Stomach (tissue), 9 donors: Measurements from ENCODE around the gene IRX1. TPM values are rescaled to one million over a fixed set of nuclear protein-coding genes. Genes with fewer than 3 reads are reported as not detected.

Experiments
- DNase-seq, 2 donors: peaks; one replicate each; pipeline versions ENCODE4 v3.0.0 to v3.0.0-alpha.2; 2013 to 2019
- H3K27ac ChIP-seq, 5 donors: fragments of 200-600 bp in 4 of 5; sonication (generic) in 4 of 5; one replicate each; pipeline ENCODE4 v1.5.1; 2013 to 2019; ENCODE audit warnings: mild to moderate bottlenecking in 1 of 5, moderate library complexity in 1 of 5
- H3K27me3 ChIP-seq, 3 donors: fragments of 200-600 bp; sonication (generic); one replicate each; pipeline ENCODE4 v1.5.1; 2017 to 2019; ENCODE audit warnings: mixed run types in 1 of 3
- H3K36me3 ChIP-seq, 4 donors: fragments of 200-600 bp; sonication (generic); 1 replicate in 3 of 4; 2 replicates in 1 of 4; pipeline ENCODE4 v1.5.1; 2016 to 2019
- H3K4me1 ChIP-seq, 4 donors: fragments of 200-600 bp; sonication (generic); one replicate each; pipeline ENCODE4 v1.5.1; 2016 to 2019
- H3K4me3 ChIP-seq, 4 donors: fragments of 200-600 bp; sonication (generic) in 3 of 4; one replicate each; pipeline ENCODE4 v1.5.1; 2016 to 2019; ENCODE audit warnings: mild to moderate bottlenecking in 1 of 4
- H3K9me3 ChIP-seq, 4 donors: fragments of 200-600 bp; sonication (generic); one replicate each; pipeline ENCODE4 v1.5.1; 2016 to 2019
- EP300 ChIP-seq: sonication (generic); formaldehyde crosslinking; IDR thresholded peaks from one replicate; pipeline ENCODE4 v1.6.1; 2017; ENCODE audit warnings: antibody characterized with exemption
- POLR2A ChIP-seq, 4 donors: fragments of 450-650 bp; IDR thresholded peaks; one replicate each; pipeline ENCODE4 v1.6.1; 2016; ENCODE audit warnings: antibody characterized with exemption in 4 of 4, control low read depth in 2 of 4, mild to moderate bottlenecking in 1 of 4, moderate library complexity in 1 of 4
- POLR2AphosphoS5 ChIP-seq, 3 donors: sonication (generic); formaldehyde crosslinking; IDR thresholded peaks; one replicate each; pipeline ENCODE4 v1.6.1; 2016; ENCODE audit warnings: antibody characterized with exemption in 3 of 3
- WGBS, 5 donors: extraction: QIAGEN DNeasy Blood & Tissue Kit in 3 of 5; methylation state at CpG; one replicate each; pipeline versions ENCODE4 v1.1.5 to v1.1.7; 2013 to 2018; 5-methylcytosine and 5-hydroxymethylcytosine counted together
- intact Hi-C: fragments of 100-400 bp; cut with DNase I; formaldehyde crosslinking; loops from one replicate; pipeline ENCODE4 v1.15.1; 2023; ENCODE audit warnings: low total_unique reads
- polyA plus RNA-seq, 3 donors: library from polyadenylated mRNA; stranded (reverse); fragments of 200-250 nt; gene quantifications; one replicate each; pipeline ENCODE4 v1.2.3, GENCODE V29; 2013
- total RNA-seq, 5 donors: library from RNA; depleted of rRNA; stranded (reverse); fragments of >200 nt; gene quantifications; one replicate each; pipeline versions ENCODE4 v1.1.0 to v1.2.3, GENCODE V29; 2014 to 2016
- TF ChIP-seq, protein P1 (sequence below), 7 experiments: fragments of 450-650 bp in 4 of 7; fragments of 200-600 bp in 3 of 7; sonication (generic) in 3 of 7; IDR thresholded peaks; one replicate each; pipeline ENCODE4 v1.5.1; 2016 to 2019; ENCODE audit warnings: antibody characterized with exemption in 7 of 7, control low read depth in 2 of 7, mild to moderate bottlenecking in 1 of 7
- donor health status: healthy with polysubstance abuse.
- donor health status: Bipolar disorder and iron deficiency.
- donor health status: healthy.

The IRX1 gene
- total and polyA plus RNA-seq, 8 donors = 0.13 TPM; not detected in 7

GRCh38 chr5:3607541-3608181, 12.0 kb downstream of the IRX1 start:
- Histone ChIP-seq H3K9me3 (peaks cover 0 to 2% (median 0%) of the 10 kb centered on the region in 4 donors), H3K36me3 (no peaks in the 10 kb centered on the region), H3K4me3 (no peak overlapping the region), H3K27ac (no peak overlapping the region), H3K27me3 (peaks cover 13 to 78% (median 47%) of the 10 kb centered on the region in 3 donors), H3K4me1 (peaks cover 1 to 15% (median 8%) of the 10 kb centered on the region in 4 donors)
- no peak for DNase-seq
- WGBS, 5 donors = 35 to 42% (median 40%) methylated on average over 11 of the region's 11 CpGs
- TF ChIP-seq, protein P1, sequence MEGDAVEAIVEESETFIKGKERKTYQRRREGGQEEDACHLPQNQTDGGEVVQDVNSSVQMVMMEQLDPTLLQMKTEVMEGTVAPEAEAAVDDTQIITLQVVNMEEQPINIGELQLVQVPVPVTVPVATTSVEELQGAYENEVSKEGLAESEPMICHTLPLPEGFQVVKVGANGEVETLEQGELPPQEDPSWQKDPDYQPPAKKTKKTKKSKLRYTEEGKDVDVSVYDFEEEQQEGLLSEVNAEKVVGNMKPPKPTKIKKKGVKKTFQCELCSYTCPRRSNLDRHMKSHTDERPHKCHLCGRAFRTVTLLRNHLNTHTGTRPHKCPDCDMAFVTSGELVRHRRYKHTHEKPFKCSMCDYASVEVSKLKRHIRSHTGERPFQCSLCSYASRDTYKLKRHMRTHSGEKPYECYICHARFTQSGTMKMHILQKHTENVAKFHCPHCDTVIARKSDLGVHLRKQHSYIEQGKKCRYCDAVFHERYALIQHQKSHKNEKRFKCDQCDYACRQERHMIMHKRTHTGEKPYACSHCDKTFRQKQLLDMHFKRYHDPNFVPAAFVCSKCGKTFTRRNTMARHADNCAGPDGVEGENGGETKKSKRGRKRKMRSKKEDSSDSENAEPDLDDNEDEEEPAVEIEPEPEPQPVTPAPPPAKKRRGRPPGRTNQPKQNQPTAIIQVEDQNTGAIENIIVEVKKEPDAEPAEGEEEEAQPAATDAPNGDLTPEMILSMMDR (IDR thresholded peaks at IDR 0.05) = no peak
- no peak for TF ChIP-seq POLR2AphosphoS5 (IDR thresholded peaks at IDR 0.05)
- TF ChIP-seq POLR2A (IDR thresholded peaks at IDR 0.05) = no peak
- TF ChIP-seq EP300 = no peak
- intact Hi-C loops = no loop called here

DNA sequence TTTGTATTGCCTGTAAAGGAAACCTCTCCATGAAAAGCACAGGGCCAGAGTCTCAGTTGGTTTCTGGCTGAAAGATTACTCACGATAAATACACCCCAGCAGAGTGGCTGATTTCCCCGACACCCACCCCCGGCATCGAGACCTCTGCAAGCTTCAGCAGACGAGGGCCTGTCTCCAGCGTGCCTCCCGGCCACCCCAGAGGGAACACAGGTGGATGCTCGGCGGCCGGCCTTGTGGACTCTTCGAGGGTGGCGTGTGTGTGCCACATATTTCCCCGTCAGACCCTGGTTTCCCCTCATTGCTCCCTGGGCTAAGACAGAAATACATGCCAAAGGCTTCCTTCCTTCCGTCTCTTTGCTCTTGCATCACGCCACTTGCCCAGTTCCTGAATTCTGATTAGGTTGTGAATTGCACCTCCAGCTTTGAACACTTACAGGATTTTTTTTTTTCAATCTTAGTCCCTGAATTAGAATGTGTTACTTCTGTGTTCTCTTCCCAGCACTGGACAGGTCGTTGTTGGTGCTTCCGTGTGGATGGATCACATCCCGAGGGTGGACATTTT, 13.6 kb downstream of the IRX1 start:
- TF ChIP-seq, protein P1 (IDR thresholded peaks at IDR 0.05) = no peak
- TF ChIP-seq EP300 (no peak), POLR2A (IDR thresholded peaks at IDR 0.05) (no peak), POLR2AphosphoS5 (IDR thresholded peaks at IDR 0.05) (no peak)
- Histone ChIP-seq H3K9me3 (no peaks in the 10 kb centered on the region), H3K27me3 (peaks cover 0 to 62% (median 34%) of the 10 kb centered on the region in 3 donors), H3K27ac (no peak overlapping the region), H3K36me3 (no peaks in the 10 kb centered on the region), H3K4me3 (no peak overlapping the region), H3K4me1 (peaks cover 0 to 11% (median 4%) of the 10 kb centered on the region in 4 donors)
- intact Hi-C loops = no loop called here
- no peak for DNase-seq
- WGBS, 5 donors = 72 to 83% (median 73%) methylated on average over 18 of the region's 18 CpGs

- no peaks in the 10 kb centered on the region for H3K9me3 ChIP-seq
- DNase-seq = no peak
- H3K27ac ChIP-seq = no peak overlapping the region
- no peak overlapping the region for H3K4me3 ChIP-seq
- no peaks in the 10 kb centered on the region for H3K4me1 ChIP-seq
- intact Hi-C loops = no loop called here
- WGBS, 5 donors = 65 to 73% (median 68%) methylated on average over 5 of the region's 5 CpGs
- no peaks in the 10 kb centered on the region for H3K36me3 ChIP-seq
- H3K27me3 ChIP-seq = peaks cover 0 to 28% (median 5%) of the 10 kb centered on the region in 3 donors
- TF ChIP-seq POLR2AphosphoS5 (IDR thresholded peaks at IDR 0.05) (no peak), EP300 (no peak)
These were observed 17.0 kb downstream of the IRX1 start for GRCh38 chr5:3612591-3613042.

GRCh38 chr5:3613726-3614125, 18.1 kb downstream of the IRX1 start:
- TF ChIP-seq, protein P1 (IDR thresholded peaks at IDR 0.05) = no peak

DNA sequence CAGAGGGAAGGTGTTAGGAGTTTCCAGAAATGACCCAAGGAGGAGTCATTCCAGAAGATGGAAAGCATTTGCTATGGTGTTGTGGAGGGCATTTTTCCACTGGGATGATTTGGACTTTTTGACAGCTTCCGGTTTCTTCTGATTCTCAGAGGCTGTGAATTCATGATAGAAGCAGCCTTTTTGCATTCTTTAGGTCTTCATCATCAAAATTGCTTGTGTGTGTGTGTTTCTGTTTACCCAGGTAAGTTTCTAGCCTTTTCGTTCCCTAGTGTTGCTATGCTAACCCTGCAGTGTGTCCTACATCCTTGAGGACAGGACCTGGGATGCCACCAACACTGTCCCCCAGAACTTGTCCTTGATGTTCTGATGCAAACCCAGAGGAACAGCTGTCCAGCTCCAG, 19.6 kb downstream of the IRX1 start:
- DNase-seq = no peak
- intact Hi-C loops = no loop called here
- 62 to 72% (median 67%) methylated on average over 2 of the region's 2 CpGs for WGBS, 5 donors

More at GRCh38 chr5:3613726-3614125, 18.1 kb downstream of the IRX1 start:
- H3K4me3 ChIP-seq = no peak overlapping the region
- intact Hi-C loops = no loop called here
- H3K9me3 ChIP-seq = no peaks in the 10 kb centered on the region
- H3K27me3 ChIP-seq = peaks cover 0 to 17% (median 0%) of the 10 kb centered on the region in 3 donors
- no peaks in the 10 kb centered on the region for H3K36me3 ChIP-seq
- DNase-seq = no peak
- no peaks in the 10 kb centered on the region for H3K4me1 ChIP-seq
- 81 to 90% (median 83%) methylated on average over 9 to 10 of the region's 10 CpGs for WGBS, 5 donors
- H3K27ac ChIP-seq = no peak overlapping the region

More for the DNA sequence above, 19.6 kb downstream of the IRX1 start:
- Histone ChIP-seq H3K27me3 (peaks cover 0 to 12% (median 0%) of the 10 kb centered on the region in 3 donors), H3K4me3 (no peak overlapping the region), H3K36me3 (no peaks in the 10 kb centered on the region), H3K4me1 (no peaks in the 10 kb centered on the region), H3K9me3 (no peaks in the 10 kb centered on the region), H3K27ac (no peak overlapping the region)
- TF ChIP-seq POLR2AphosphoS5 (IDR thresholded peaks at IDR 0.05) = no peak
- TF ChIP-seq, protein P1 (IDR thresholded peaks at IDR 0.05) = no peak
- no peak for TF ChIP-seq EP300
- no peak for TF ChIP-seq POLR2A (IDR thresholded peaks at IDR 0.05)
